Loucy (cell line): ENCODE results near the gene NTN1.

Source experiments
- CTCF ChIP-seq: fragments of 200-600 bp; sonication (generic); conservative IDR thresholded peaks from 2 replicates; pipeline ENCODE4 v1.5.1; 2014; ENCODE audit warnings: mild to moderate bottlenecking, antibody characterized with exemption, low read length
- EZH2phosphoT487 ChIP-seq: fragments of 200-600 bp; IDR thresholded peaks from 2 replicates; pipeline ENCODE4 v1.6.1; 2018; ENCODE audit warnings: antibody characterized with exemption, mild to moderate bottlenecking, moderate library complexity, borderline replicate concordance

DNA sequence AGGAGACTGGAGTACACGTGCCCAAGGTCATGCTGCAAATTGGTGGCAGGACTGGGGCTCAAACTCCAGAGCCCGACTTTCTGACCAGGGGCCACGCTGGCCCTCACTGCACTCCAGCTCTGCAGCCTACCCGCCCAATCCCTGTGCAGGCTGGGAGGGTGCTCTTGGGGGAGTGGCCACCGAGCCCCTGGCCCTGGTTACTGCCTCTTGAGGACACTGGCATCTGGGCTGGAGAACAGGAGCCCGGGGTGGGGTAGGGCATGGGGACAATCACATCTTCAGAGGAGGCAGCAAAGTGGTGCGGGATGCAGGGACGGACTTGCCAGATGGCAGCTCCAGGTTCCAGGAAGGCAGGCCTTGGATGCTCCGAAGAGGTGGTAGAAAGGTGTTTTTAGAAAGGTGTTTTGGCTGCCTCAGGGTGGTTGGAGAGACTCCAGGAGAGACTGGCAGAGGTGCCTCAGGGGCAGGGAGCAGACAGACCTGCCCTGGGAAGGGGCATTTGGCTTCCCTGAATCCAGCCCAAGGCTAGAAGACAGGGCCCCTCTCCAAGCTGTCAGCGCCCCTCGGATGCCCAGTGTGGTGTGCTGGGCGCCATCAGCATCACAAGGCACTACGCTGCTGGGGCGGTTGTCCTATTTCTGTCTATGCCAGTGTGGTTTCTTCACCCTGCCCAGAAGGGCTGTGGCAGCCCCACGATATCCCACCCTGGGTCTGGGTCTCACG, 220.6 kb downstream of the NTN1 start:
- TF ChIP-seq CTCF, result no peak
- no peak for TF ChIP-seq EZH2phosphoT487
